HG02798 (cell line): Measurements from ENCODE around the gene ARFGAP1.

Experiments used
- ATAC-seq: cut with Tn5 transposase; IDR thresholded peaks from one replicate; pipeline ENCODE4 v1.9.1; 2021; ENCODE audit warnings: mild to moderate bottlenecking; ENCODE audit not compliant: unreplicated experiment, poor library complexity

The ARFGAP1 gene

GRCh38 chr20:63276956-63277355, 4.3 kb downstream of the ARFGAP1 start:
- no peak for ATAC-seq

- no peak for ATAC-seq
Measured at GRCh38 chr20:63277466-63278272, 5.1 kb downstream of the ARFGAP1 start.

DNA sequence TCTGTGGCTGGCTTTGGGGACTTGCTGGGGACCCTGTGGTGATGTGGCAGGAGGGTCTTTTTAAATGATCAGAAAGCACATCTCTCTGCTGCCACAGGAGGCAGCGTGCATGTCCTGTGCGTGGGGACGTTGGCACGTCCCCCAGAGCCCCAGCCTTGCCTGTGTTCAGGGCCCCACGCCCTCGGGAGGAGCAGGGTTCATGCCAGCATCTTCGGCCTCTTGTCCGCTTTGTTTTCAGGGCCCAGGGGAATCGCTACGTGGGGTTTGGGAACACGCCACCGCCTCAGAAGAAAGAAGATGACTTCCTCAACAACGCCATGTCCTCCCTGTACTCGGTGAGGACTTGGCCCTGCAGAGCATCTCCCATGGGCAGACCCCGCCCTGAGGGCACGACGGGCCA, 6.0 kb downstream of the ARFGAP1 start:
- ATAC-seq, result no peak

GRCh38 chr20:63279931-63280330, 7.3 kb downstream of the ARFGAP1 start:
- ATAC-seq, result no peak

DNA sequence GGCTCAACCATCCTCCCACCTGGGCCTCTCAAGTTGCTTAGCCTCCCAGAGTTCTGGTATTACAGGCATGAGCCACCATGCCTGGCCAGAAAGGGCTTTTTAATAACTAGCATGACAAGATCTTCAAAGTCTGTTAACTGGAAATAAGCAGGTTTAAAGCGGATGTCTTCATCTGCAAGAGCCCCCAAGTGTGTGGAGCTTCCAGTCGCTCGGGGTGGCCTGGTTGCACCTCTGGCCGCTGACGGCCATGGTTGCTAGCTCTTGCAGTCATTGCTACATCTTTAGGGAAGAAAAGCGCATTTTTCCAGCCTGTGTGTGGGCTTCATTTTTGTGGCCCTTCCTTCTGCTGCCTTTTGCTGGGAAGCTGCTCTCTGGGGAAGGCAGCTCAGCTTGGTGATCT, 7.8 kb downstream of the ARFGAP1 start:
- no peak for ATAC-seq

DNA sequence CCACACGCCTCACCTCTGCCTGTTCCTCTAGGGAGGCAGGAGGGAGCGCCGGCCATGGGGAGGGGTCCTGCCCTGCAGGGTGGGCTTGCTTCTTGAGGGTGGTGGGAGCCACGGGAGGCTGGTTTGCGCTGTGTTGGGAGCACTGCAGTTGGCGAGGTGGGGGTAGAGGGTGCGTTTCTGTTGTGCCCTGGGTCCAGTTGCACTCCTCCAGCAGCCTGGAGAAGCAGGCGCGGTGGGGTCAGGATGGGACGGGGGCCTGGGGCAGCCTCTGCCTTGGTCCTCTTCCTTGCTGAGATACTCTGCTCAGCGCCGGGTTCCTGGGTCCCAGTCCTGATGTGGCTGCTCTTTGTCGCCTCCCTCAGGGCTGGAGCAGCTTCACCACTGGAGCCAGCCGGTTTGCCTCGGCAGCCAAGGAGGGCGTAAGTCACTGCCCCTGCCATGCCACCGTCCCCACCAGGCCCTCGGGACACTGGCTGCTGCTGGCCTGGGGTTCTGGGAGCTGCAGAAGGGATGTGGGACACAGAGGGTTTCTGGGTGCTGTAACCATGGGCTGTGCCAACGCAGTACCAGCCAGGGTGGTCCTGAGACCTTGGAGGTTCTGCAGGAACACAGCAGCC, 8.4 kb downstream of the ARFGAP1 start:
- no peak for ATAC-seq

- no peak for ATAC-seq
Measured at GRCh38 chr20:63281742-63282665, 9.4 kb downstream of the ARFGAP1 start.

GRCh38 chr20:63282946-63283345, 10.3 kb downstream of the ARFGAP1 start:
- no peak for ATAC-seq

DNA sequence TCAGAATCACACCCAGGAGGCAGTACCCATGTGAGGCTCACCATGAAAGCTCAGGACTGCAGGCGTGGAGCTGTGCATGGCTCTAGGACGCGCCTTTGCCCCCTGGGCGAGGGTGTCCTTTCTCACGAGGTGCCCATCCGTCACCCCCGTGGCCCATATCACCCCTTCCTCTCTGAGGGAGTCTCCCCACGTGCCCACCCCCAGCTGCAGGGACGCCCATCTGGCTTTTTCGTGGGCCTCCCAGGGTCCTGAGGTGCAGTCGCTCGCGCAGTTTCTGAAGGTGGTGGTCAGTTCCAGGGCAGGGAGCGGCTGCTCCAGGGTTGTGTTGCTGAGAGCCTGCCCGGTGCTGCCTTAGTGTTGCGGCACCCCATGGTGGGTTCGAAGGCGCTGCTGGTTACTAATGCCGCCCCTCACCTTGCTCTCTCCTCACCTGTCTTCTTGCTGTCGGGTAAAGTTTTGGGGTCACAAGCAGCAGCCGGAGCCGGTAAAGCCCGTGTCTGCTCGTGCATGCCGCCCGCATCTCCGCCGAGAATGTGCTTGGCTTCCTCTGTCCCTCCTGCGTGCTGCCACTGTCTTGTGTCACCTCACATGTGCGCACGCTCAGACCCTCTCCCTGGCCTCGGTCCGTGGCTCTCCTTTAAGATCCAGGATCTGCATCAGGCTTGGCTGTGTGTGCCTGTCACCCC, 10.9 kb downstream of the ARFGAP1 start:
- no peak for ATAC-seq

DNA sequence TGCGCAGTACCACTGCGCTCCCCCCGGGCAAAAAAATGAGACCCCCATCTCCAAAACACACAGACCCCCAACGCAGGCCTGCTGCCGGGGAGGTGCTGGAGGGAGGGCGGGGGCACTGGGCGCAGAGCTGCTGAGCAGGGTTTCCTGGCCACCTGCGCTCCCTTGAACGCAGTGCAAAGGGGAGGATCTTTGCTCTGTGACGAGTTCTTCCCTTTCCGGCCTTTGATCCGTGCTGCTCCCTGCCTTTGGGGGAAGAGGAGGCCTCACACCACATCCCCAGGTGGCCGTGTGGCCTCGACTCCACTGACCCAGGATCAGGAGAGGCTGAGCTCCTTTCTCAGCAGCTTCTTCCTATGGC, 11.4 kb downstream of the ARFGAP1 start:
- no peak for ATAC-seq

- ATAC-seq, result no peak
Measured at GRCh38 chr20:63284544-63284949, 11.9 kb downstream of the ARFGAP1 start.

DNA sequence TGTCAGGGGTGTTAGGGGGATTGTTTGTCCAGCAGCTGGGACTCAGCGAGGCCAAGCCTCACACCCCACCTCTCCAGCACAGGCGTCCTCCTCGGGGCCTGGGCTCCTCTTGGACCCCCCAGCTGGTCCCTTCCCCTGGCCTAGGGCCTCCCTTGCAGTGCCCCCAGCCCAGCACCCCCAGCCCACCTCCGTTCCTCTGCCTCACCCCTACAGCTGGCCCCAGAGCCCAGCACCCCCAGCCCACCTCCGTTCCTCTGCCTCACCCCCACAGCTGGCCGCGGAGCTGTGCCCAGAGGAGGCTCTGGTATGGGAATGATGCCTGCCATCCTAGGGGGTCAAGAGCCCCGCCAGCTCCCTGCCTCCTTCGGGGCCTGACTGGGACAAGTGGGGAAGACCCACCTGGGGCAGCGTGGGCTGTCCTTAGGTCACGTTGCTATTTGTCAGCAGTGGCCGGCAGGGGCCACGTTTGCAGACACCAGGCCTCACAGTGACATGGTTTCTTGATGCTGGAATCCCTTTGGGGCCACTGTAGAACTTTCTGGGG, 12.4 kb downstream of the ARFGAP1 start:
- no peak for ATAC-seq

GRCh38 chr20:63285636-63286615, 13.3 kb downstream of the ARFGAP1 start:
- ATAC-seq, result no peak

DNA sequence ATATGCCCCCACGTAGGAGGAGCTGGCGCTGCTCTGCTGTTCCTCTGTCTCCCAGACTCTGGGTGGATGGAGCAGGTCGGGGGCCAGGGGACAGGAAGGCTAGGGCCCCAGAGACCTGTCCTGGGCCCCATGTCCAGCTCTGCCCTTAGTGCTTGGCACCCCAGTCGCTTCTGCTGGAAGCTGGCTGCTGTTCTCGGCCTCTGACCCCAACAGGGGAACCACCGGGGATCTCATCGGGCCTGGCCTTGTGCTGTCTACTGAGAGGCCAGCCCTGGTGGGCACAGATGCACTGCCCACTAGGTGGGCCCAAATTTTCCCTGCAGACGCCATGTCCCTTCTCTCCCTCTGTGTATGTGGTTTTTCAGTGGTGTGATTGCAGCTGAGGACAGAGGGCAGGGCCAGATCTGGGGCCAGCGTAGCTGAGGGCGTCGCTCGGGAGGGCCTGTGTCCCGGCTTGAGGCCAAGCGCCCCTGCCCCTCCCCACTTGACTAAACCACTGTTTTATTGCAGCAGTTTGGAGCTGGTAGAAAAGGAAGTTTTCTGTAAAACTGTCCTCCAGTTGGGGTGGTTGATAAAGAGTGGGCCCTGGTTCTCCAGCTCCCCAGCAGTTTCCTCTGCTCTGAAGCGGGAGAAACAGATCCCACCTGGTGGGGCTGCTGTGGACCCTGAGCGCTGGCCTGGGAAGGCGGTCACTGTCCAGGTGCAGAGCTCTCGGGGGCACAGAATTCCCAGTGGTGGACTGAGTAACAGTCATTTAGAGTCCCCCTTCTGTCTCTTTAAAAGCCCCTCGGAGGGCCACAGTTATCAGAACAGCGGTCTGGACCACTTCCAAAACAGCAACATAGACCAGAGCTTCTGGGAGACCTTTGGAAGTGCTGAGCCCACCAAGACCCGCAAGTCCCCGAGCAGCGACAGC, 14.4 kb downstream of the ARFGAP1 start:
- ATAC-seq, result no peak

- ATAC-seq, result no peak
Measured at GRCh38 chr20:63287697-63288580, 15.3 kb downstream of the ARFGAP1 start.

DNA sequence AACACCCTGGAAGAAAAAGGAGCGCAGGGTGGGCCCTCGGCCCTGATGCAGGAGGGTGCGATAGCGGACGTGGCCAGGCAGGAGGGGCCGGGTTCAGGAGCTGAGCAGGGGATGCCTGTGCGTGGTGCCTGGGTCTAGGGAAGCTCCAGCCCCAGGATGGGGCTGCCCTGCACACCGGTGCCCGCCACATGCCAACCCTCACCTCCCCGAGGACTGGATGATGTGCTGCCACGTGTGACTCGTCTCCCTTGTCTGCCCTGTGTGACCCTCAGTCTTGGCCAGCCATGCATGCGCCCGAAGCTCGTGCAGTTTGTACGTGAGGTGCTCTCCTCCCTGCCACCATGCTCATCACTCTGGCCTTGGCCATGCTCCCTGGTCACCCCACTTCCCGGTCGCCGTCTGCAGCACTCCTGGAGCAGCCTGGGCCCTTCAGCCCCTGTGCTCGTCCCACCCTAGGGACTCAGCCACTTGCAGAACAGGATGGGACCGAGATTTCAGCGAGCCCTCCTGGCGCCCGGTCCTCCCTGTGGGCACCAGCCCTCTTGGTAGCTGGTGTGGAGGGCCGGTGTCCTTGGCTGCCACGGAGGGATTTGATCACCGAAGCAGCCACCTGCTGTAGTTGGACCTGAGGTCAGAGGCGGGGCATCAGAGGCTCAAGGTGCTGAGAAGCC, 16.1 kb downstream of the ARFGAP1 start:
- ATAC-seq, result no peak
